HepG2 (cell line): ENCODE results near the gene MYO3B. TPM values are rescaled to one million over a fixed set of nuclear protein-coding genes. Genes with fewer than 3 reads are reported as not detected.

ENCODE experiments used
- ATAC-seq: fragments of 200-7000 bp; cut with Tn5 transposase; 3 replicates; pipeline ENCODE4 v1.9.1; 2020; ENCODE audit warnings: mild to moderate bottlenecking, moderate library complexity
- Bru-seq: library from RNA; stranded (reverse); fragments of 400-500 nt; gene quantifications from one replicate; lab custom pipeline; 2021; lab: Mats Ljungman, UMichigan
- BruChase-seq, 2 experiments: library from RNA; stranded (reverse); fragments of 400-500 nt; gene quantifications; one replicate each; lab custom pipeline; 2021; lab: Mats Ljungman, UMichigan
- BruUV-seq: library from RNA; stranded (reverse); fragments of 400-500 nt; replicated peaks from 2 replicates; lab custom pipeline; 2021; lab: Mats Ljungman, UMichigan
- CTCF ChIA-PET: fragments of 300-600 bp; formaldehyde crosslinking; extraction: SDS; loops from one replicate; lab custom pipeline; 2021; ENCODE audit warnings: low total read pairs, inconsistent platforms, low intra/inter-chr PET ratio; lab: Yijun Ruan, JAX
- POLR2A ChIA-PET: fragments of 350-600 bp; sonication (Branson Sonifier 250); formaldehyde crosslinking; loops from one replicate; lab custom pipeline; 2020; ENCODE audit warnings: antibody characterized with exemption, inconsistent platforms; lab: Yijun Ruan, JAX
- DNase-seq: peaks from one replicate; pipeline ENCODE4 v3.0.0-alpha.2; 2015; ENCODE audit warnings: low spot score
- FAIRE-seq: peaks from 3 replicates; lab custom pipeline; 2011; peaks lifted over from hg19 to GRCh38; lab: Jason Lieb, UNC
- H2AFZ ChIP-seq: one replicate; pipeline ENCODE4 v1.6.1; 2011; ENCODE audit warnings: low read length, inconsistent platforms
- H3K27ac ChIP-seq: fragments of 300-600 bp; 3 replicates; pipeline ENCODE4 v1.8.0; 2011; ENCODE audit warnings: mixed run types, mild to moderate bottlenecking, mixed read lengths, low read length, inconsistent platforms; ENCODE audit not compliant: insufficient read depth; ENCODE audit errors: extremely low read length
- H3K27me3 ChIP-seq, 2 experiments: fragments of 200-600 bp in 1 of 2; 2 replicates in 1 of 2; 3 replicates in 1 of 2; pipeline versions ENCODE4 v1.6.0 to v1.8.0; 2011; ENCODE audit warnings: low read length in 2 of 2, mild to moderate bottlenecking in 2 of 2, moderate library complexity in 2 of 2, inconsistent platforms in 1 of 2; ENCODE audit not compliant: insufficient read depth in 2 of 2, control insufficient read depth in 1 of 2
- H3K36me3 ChIP-seq, 2 experiments: fragments of 200-600 bp in 1 of 2; replicated peaks in 1 of 2; 2 replicates in 1 of 2; 3 replicates in 1 of 2; pipeline versions ENCODE4 v1.5.1 to v1.8.0; 2011; ENCODE audit warnings: low read length in 2 of 2, inconsistent platforms in 1 of 2; ENCODE audit not compliant: insufficient read depth in 2 of 2, control insufficient read depth in 1 of 2
- H3K4me1 ChIP-seq: 2 replicates; pipeline ENCODE4 v1.5.1; 2012; ENCODE audit warnings: low read length, inconsistent platforms; ENCODE audit not compliant: insufficient read depth
- H3K4me2 ChIP-seq: 2 replicates; pipeline ENCODE4 v1.6.0; 2011; ENCODE audit warnings: low read depth, low read length, inconsistent platforms
- H3K4me3 ChIP-seq, 3 experiments: fragments of 200-600 bp in 1 of 3; sonication (generic), shearing (Covaris generic) in 1 of 3; replicated peaks in 1 of 3; 2 replicates each; pipeline ENCODE4 v1.5.1; 2011 to 2016; ENCODE audit warnings: low read length in 3 of 3, inconsistent platforms in 2 of 3, low read depth in 2 of 3, mild to moderate bottlenecking in 2 of 3, control low read depth in 1 of 3, mixed read lengths in 1 of 3; ENCODE audit not compliant: insufficient read depth in 1 of 3
- H3K79me2 ChIP-seq: one replicate; pipeline ENCODE4 v1.6.1; 2011; ENCODE audit warnings: low read length, inconsistent platforms; ENCODE audit not compliant: insufficient read depth
- H3K9ac ChIP-seq: 2 replicates; pipeline ENCODE4 v1.6.0; 2011; ENCODE audit warnings: mild to moderate bottlenecking, low read depth, low read length, inconsistent platforms; ENCODE audit not compliant: insufficient read depth
- H3K9me3 ChIP-seq: 2 replicates; pipeline ENCODE4 v1.5.1; 2012; ENCODE audit warnings: mild to moderate bottlenecking, low read length
- H4K20me1 ChIP-seq: 2 replicates; pipeline ENCODE4 v1.6.0; 2011; ENCODE audit warnings: inconsistent platforms, mild to moderate bottlenecking, low read length, moderate library complexity; ENCODE audit not compliant: insufficient read depth
- CREB1 ChIP-seq, 2 experiments: fragments of 450-650 bp in 1 of 2; IDR thresholded peaks; 2 replicates each; pipeline ENCODE4 v1.6.1; 2016 to 2017; ENCODE audit warnings: control low read depth in 1 of 2, mild to moderate bottlenecking in 1 of 2, missing compliant biosample characterization in 1 of 2, missing genetic modification characterization in 1 of 2
- HOXA7 ChIP-seq: sonication (generic); formaldehyde crosslinking; IDR thresholded peaks from 2 replicates; pipeline ENCODE4 v1.8.1; 2022; ENCODE audit warnings: mild to moderate bottlenecking, missing genetic modification reagents, moderate library complexity
- WGBS: methylation state at CpG from one replicate; pipeline ENCODE4 v1.1.6; 2017; ENCODE audit warnings: low lambda C conversion rate; 5-methylcytosine and 5-hydroxymethylcytosine counted together
- in situ Hi-C: cut with HindIII; loops from 2 replicates; pipeline ENCODE4 v1.10.0; 2017; ENCODE audit warnings: low pct_unique_long_range_greater_than_20kb; ENCODE audit not compliant: extremely low pct_ligation_motif_present
- intact Hi-C: fragments of 100-400 bp; cut with micrococcal nuclease; formaldehyde crosslinking; loops from one replicate; pipeline ENCODE4 v1.10.0; 2022; ENCODE audit not compliant: unreplicated experiment
- long read RNA-seq, 2 experiments: library from RNA in 1 of 2; library from polyadenylated mRNA in 1 of 2; stranded (forward) in 1 of 2; unstranded in 1 of 2; transcript quantifications; one replicate each; pipeline ENCODE4 v2.0.0, GENCODE V29; 2019 to 2022
- polyA minus RNA-seq, 3 experiments: library from RNA; depleted of rRNA, polyadenylated mRNA; stranded (reverse); fragments of >200 nt; gene quantifications; 2 replicates each; pipeline ENCODE4 v1.2.3, GENCODE V29; 2011; ENCODE audit warnings: low replicate concordance in 1 of 3
- polyA plus RNA-seq, 8 experiments: library from polyadenylated mRNA; depleted of rRNA in 3 of 8; stranded (reverse) in 7 of 8; unstranded in 1 of 8; fragments of >200 nt; fragmentation: Illumina TruSeq in 4 of 8; extraction: Trizol in 4 of 8; gene quantifications; 2 replicates each; pipeline versions ENCODE4 v1.2.1 to v1.2.3, GENCODE V29; 2011 to 2016; ENCODE audit warnings: low read depth in 4 of 8, missing spikeins in 1 of 8, mixed read lengths in 1 of 8; ENCODE audit not compliant: insufficient read depth in 1 of 8
- total RNA-seq, 5 experiments: library from RNA; depleted of rRNA; stranded (reverse); fragments of >200 nt; fragmentation: Illumina TruSeq; extraction: Trizol; gene quantifications; 2 replicates each; pipeline ENCODE4 v1.2.3, GENCODE V29; 2016; ENCODE audit warnings: low read depth in 1 of 5

Gene MYO3B, protein sequence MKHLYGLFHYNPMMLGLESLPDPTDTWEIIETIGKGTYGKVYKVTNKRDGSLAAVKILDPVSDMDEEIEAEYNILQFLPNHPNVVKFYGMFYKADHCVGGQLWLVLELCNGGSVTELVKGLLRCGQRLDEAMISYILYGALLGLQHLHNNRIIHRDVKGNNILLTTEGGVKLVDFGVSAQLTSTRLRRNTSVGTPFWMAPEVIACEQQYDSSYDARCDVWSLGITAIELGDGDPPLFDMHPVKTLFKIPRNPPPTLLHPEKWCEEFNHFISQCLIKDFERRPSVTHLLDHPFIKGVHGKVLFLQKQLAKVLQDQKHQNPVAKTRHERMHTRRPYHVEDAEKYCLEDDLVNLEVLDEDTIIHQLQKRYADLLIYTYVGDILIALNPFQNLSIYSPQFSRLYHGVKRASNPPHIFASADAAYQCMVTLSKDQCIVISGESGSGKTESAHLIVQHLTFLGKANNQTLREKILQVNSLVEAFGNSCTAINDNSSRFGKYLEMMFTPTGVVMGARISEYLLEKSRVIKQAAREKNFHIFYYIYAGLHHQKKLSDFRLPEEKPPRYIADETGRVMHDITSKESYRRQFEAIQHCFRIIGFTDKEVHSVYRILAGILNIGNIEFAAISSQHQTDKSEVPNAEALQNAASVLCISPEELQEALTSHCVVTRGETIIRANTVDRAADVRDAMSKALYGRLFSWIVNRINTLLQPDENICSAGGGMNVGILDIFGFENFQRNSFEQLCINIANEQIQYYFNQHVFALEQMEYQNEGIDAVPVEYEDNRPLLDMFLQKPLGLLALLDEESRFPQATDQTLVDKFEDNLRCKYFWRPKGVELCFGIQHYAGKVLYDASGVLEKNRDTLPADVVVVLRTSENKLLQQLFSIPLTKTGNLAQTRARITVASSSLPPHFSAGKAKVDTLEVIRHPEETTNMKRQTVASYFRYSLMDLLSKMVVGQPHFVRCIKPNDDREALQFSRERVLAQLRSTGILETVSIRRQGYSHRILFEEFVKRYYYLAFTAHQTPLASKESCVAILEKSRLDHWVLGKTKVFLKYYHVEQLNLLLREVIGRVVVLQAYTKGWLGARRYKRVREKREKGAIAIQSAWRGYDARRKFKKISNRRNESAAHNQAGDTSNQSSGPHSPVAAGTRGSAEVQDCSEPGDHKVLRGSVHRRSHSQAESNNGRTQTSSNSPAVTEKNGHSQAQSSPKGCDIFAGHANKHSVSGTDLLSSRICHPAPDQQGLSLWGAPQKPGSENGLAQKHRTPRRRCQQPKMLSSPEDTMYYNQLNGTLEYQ (N-terminal part only)
- total RNA-seq (2016; rRNA removed; fragmentation: Illumina TruSeq; extraction: Trizol) (not detected in 2 replicates), polyA plus RNA-seq (2011; rRNA removed) (0.01 TPM in 1 of 2 replicates, not detected in the other), polyA minus RNA-seq (2011; rRNA and poly(A)+ RNA removed; ENCODE audit: low replicate concordance) (0.08 TPM in 1 of 2 replicates, not detected in the other), Bru-seq, nascent RNA (percentile 8 among the genes with signal in this experiment), BruChase-seq, experiment 1, labeled RNA remaining after a 6-hour chase (percentile 6 among the genes with signal in this experiment), BruChase-seq, experiment 2, labeled RNA remaining after a 2-hour chase (percentile 5 among the genes with signal in this experiment)
- total RNA-seq (2016; cell fraction: cytosol; rRNA removed; fragmentation: Illumina TruSeq; extraction: Trizol; ENCODE audit: low read depth), result not detected in 2 replicates
- total RNA-seq (2016; cell fraction: insoluble cytoplasmic fraction; rRNA removed; fragmentation: Illumina TruSeq; extraction: Trizol), result 0.02 TPM in 1 of 2 replicates, not detected in the other
- total RNA-seq (2016; cell fraction: membrane; rRNA removed; fragmentation: Illumina TruSeq; extraction: Trizol), result not detected in 2 replicates
- not detected in 2 replicates for total RNA-seq (2016; cell fraction: nucleus; rRNA removed; fragmentation: Illumina TruSeq; extraction: Trizol)
- polyA plus RNA-seq (2011; cell fraction: cytosol; rRNA removed), result 0.01 TPM in 1 of 2 replicates, not detected in the other
- not detected in 2 replicates for polyA plus RNA-seq (2011; cell fraction: nucleus; rRNA removed)
- polyA plus RNA-seq (2012), result 0.03 and 0.08 TPM in 2 replicates
- polyA plus RNA-seq (2016; cell fraction: cytosol; fragmentation: Illumina TruSeq; extraction: Trizol; ENCODE audit: low read depth), result not detected in 2 replicates
- polyA plus RNA-seq (2016; cell fraction: insoluble cytoplasmic fraction; fragmentation: Illumina TruSeq; extraction: Trizol; ENCODE audit: low read depth), result 0.04 TPM in 1 of 2 replicates, not detected in the other
- polyA plus RNA-seq (2016; cell fraction: membrane; fragmentation: Illumina TruSeq; extraction: Trizol; ENCODE audit: low read depth), result not detected in 2 replicates
- polyA plus RNA-seq (2016; cell fraction: nucleus; fragmentation: Illumina TruSeq; extraction: Trizol; ENCODE audit: insufficient read depth, low read depth), result not detected in 2 replicates
- not detected in 2 replicates for polyA minus RNA-seq (2011; cell fraction: cytosol; rRNA and poly(A)+ RNA removed)
- 0.26 TPM in 1 of 2 replicates, not detected in the other for polyA minus RNA-seq (2011; cell fraction: nucleus; rRNA and poly(A)+ RNA removed)
- long read RNA-seq, experiment 1, result 0 reads
- long read RNA-seq, experiment 2, result 0 reads

DNA sequence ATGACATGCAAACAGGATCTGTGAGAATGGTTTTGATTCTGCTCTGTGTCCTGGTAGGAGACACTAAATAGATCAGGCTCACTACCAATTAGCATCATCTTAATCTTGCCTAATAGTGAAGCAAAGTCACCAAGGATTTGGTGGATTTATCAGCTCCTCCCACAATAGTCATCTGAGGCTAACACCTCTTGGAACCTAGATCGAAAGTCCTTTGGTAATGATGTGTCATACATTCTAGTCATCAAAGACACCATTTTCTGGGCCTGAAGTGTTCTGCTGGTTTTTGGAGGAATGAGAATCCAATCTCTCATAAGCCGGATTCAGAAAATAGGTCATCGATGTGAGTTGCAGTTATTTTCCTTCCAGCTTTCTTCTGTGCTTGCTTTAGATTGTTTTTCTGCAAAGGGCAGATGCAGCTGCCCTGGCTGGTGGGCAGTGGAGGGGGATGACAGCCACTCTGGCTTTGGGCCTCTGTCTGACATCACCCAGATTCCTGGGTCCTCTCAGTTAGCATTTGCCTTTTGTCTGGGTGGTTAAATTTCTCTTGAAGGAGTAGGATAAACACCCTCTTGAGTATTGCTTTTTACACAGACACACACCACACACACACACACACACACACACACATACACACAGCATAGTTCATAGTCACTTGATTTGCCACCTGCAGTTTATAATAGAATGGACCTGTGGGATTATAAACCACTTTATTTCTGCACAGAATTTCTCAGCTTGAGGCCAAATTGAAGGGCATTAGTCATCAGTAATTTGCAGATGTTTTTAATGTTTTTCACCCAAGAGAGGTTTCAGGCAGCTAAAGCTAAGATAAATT, at the start of gene MYO3B:
Gene MYO3B (plus strand): TSS at position 198 of the 832 bp plus-strand sequence. CDS start 141 bp downstream, at position 339.
- no peaks in the 10 kb centered on the region for H3K79me2 ChIP-seq
- POLR2A ChIA-PET, result no interaction called here
- no peak for ATAC-seq
- H3K36me3 ChIP-seq, result no peaks in the 10 kb centered on the region
- no peak for TF ChIP-seq HOXA7 (CRISPR knock-in tag)
- TF ChIP-seq CREB1 (IDR thresholded peaks at IDR 0.05), result peak; percentile 23; the same call in 1 of the 2 replicates
- no peak for TF ChIP-seq CREB1 (CRISPR knock-in tag; IDR thresholded peaks at IDR 0.05)
- no peak within 1 kb of the TSS for H3K4me3 ChIP-seq
- intact Hi-C loops (no loop called here), in situ Hi-C loops (no loop called here)
- CTCF ChIA-PET, result no interaction called here
- no peaks in the 10 kb centered on the region for H4K20me1 ChIP-seq
- BruUV-seq, result no TSS peak
- H3K9ac ChIP-seq, result no peak within 1 kb of the TSS
- DNase-seq, result no peak
- no peaks in the 10 kb centered on the region for H3K27me3 ChIP-seq
- no peak within 1 kb of the TSS for H3K4me2 ChIP-seq
- no peak for FAIRE-seq
- no peak within 1 kb of the TSS for H2AFZ ChIP-seq
- 30% methylated on average over 3 of the region's 3 CpGs for WGBS
- H3K27ac ChIP-seq, result no peak within 1 kb of the TSS
- no peaks in the 10 kb centered on the region for H3K9me3 ChIP-seq
- H3K4me1 ChIP-seq, result no peaks in the 10 kb centered on the region
